Tibial artery (tissue), 4 donors: ENCODE results near the gene IL1RAP.

Experiments
- DNase-seq, 2 donors: peaks; one replicate each; pipeline ENCODE4 v3.0.0-alpha.2; 2019
- H3K27ac ChIP-seq, 2 donors: fragments of 200-600 bp; sonication (generic) in 1 of 2; 1 replicate in 1 of 2; 2 replicates in 1 of 2; pipeline ENCODE4 v1.5.1; 2018 to 2019; ENCODE audit warnings: mild to moderate bottlenecking in 1 of 2
- H3K27me3 ChIP-seq, 2 donors: fragments of 200-600 bp; sonication (generic) in 1 of 2; one replicate each; pipeline versions ENCODE4 v1.5.1 to v1.6.0; 2016 to 2019
- H3K36me3 ChIP-seq, 3 donors: fragments of 200-600 bp; sonication (generic) in 2 of 3; one replicate each; pipeline ENCODE4 v1.5.1; 2016 to 2019; ENCODE audit warnings: mild to moderate bottlenecking in 2 of 3
- H3K4me1 ChIP-seq, 4 donors: fragments of 200-600 bp; sonication (generic) in 2 of 4; 1 replicate in 3 of 4; 2 replicates in 1 of 4; pipeline ENCODE4 v1.5.1; 2016 to 2019
- H3K4me3 ChIP-seq, 2 donors: fragments of 200-600 bp; sonication (generic) in 1 of 2; 1 replicate in 1 of 2; 2 replicates in 1 of 2; pipeline ENCODE4 v1.5.1; 2018 to 2019; ENCODE audit warnings: mild to moderate bottlenecking in 2 of 2
- H3K9me3 ChIP-seq, 3 donors: fragments of 200-600 bp; sonication (generic) in 1 of 3; one replicate each; pipeline ENCODE4 v1.5.1; 2016 to 2019
- intact Hi-C: fragments of 100-400 bp; cut with DNase I; formaldehyde crosslinking; loops from one replicate; pipeline ENCODE4 v1.15.0; 2023; ENCODE audit warnings: low total_unique reads
- TF ChIP-seq, protein P1 (sequence below), 2 experiments: fragments of 200-600 bp in 1 of 2; fragments of 450-650 bp in 1 of 2; IDR thresholded peaks; one replicate each; pipeline ENCODE4 v1.5.1; 2017 to 2019; ENCODE audit warnings: antibody characterized with exemption in 2 of 2, mild to moderate bottlenecking in 1 of 2, moderate library complexity in 1 of 2

The IL1RAP gene

DNA sequence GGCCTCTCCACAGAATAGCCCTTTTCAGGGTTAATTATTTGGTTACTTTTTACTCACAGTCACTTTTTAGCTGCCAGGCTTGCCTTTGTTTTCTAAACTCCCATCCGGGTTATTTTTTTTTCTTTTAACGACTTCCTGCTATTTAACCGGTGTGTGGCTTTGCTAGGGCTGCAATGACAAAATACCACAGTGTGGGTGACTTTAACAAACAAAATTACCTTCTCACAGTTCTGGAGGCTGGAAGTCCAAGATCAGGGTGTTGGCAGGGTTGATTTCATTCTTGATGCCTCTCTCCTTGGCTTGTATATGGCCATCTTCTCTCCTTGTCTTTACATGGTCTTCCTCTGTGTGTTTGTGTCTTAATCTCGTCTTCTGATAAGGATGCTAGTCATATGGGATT is 91.5 kb downstream of the IL1RAP start:
- no peak for DNase-seq
- TF ChIP-seq, protein P1, sequence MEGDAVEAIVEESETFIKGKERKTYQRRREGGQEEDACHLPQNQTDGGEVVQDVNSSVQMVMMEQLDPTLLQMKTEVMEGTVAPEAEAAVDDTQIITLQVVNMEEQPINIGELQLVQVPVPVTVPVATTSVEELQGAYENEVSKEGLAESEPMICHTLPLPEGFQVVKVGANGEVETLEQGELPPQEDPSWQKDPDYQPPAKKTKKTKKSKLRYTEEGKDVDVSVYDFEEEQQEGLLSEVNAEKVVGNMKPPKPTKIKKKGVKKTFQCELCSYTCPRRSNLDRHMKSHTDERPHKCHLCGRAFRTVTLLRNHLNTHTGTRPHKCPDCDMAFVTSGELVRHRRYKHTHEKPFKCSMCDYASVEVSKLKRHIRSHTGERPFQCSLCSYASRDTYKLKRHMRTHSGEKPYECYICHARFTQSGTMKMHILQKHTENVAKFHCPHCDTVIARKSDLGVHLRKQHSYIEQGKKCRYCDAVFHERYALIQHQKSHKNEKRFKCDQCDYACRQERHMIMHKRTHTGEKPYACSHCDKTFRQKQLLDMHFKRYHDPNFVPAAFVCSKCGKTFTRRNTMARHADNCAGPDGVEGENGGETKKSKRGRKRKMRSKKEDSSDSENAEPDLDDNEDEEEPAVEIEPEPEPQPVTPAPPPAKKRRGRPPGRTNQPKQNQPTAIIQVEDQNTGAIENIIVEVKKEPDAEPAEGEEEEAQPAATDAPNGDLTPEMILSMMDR (IDR thresholded peaks at IDR 0.05), result no peak
- Histone ChIP-seq H3K9me3 (no peaks in the 10 kb centered on the region), H3K4me3 (no peak overlapping the region), H3K27ac (no peak overlapping the region), H3K27me3 (no peaks in the 10 kb centered on the region), H3K36me3 (peaks cover 5 to 13% (median 12%) of the 10 kb centered on the region in 3 donors), H3K4me1 (no peaks in the 10 kb centered on the region)
- intact Hi-C loops, result no loop called here

DNA sequence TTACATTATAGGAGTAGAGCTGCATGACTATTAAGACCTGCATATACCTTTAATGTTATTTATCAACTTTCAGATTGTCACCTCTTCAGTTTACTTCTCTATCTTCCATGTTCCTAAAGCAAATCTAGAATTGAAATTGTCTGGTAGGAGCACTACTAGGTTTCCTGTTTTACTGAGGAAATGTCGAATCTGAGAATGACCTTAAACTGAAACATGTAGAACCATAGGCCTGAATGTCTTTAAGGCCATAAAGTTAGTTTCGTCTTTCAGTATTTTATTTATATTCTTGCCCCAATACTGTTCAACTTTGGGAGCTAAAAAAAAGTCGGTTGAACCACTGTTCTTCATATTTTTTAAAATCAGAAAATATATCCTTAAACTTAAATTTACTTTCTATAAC is 92.7 kb downstream of the IL1RAP start:
- H3K36me3 ChIP-seq, result peaks cover 5 to 13% (median 12%) of the 10 kb centered on the region in 3 donors
- H3K9me3 ChIP-seq, result no peaks in the 10 kb centered on the region
- H3K4me1 ChIP-seq, result no peaks in the 10 kb centered on the region
- no peaks in the 10 kb centered on the region for H3K27me3 ChIP-seq
- H3K4me3 ChIP-seq, result no peak overlapping the region
- H3K27ac ChIP-seq, result no peak overlapping the region
- TF ChIP-seq, protein P1 (IDR thresholded peaks at IDR 0.05), result no peak
- intact Hi-C loops, result no loop called here
- no peak for DNase-seq

DNA sequence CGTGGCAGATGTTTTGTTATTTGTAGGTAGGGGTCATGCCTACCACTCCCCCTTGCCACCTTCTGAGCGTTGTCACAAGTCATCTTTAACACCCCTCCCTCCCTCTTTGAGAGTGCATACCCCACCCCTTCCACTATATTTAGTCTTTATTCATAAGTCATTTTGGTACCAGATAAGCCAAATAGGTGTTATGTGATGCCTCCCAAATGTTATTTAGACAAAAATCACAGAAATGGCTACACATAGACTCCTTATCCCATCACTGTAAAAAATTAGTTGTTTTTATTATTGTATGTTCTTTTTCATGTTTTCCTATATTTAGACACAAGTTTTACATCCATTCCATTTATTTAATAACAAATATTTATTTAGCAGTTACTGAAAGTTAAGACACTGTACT is 93.1 kb downstream of the IL1RAP start:
- DNase-seq, result no peak
- Histone ChIP-seq H3K27ac (no peak overlapping the region), H3K9me3 (no peaks in the 10 kb centered on the region), H3K27me3 (no peaks in the 10 kb centered on the region), H3K4me3 (no peak overlapping the region), H3K36me3 (peaks cover 5 to 13% (median 12%) of the 10 kb centered on the region in 3 donors), H3K4me1 (no peaks in the 10 kb centered on the region)
- intact Hi-C loops, result no loop called here
- TF ChIP-seq, protein P1 (IDR thresholded peaks at IDR 0.05), result no peak

DNA sequence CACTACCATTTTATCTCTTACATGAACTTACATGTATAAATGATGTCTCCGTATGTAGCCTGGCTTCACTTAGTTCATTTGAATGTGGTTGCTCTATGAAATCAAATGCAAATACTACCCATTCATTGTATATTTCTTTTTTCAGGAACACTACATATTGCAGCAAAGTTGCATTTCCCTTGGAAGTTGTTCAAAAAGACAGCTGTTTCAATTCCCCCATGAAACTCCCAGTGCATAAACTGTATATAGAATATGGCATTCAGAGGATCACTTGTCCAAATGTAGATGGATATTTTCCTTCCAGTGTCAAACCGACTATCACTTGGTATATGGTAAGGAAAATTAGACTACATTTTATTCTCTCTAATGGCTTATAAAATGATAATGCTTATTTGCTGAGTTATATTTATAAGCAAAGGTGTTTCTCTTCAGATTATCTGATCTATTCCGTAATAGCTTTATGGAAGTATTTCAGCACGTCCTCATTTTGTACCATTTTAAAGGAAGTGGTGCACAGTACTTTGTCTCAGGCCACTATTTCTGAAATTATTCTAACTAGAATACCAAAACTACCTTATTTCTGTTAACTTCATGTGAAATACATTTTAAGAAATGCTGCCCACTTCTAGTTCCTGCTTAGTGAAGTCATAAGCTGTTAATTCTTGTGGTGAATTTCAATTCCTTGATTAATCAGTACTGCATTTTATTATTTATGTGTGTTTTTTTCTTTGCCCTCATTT is 95.1 kb downstream of the IL1RAP start:
- intact Hi-C loops, result no loop called here
- Histone ChIP-seq H3K4me3 (no peak overlapping the region), H3K27me3 (no peaks in the 10 kb centered on the region), H3K36me3 (peaks cover 5 to 13% (median 12%) of the 10 kb centered on the region in 3 donors), H3K27ac (no peak overlapping the region), H3K9me3 (no peaks in the 10 kb centered on the region), H3K4me1 (no peaks in the 10 kb centered on the region)
- TF ChIP-seq, protein P1 (IDR thresholded peaks at IDR 0.05), result no peak
- DNase-seq, result no peak

DNA sequence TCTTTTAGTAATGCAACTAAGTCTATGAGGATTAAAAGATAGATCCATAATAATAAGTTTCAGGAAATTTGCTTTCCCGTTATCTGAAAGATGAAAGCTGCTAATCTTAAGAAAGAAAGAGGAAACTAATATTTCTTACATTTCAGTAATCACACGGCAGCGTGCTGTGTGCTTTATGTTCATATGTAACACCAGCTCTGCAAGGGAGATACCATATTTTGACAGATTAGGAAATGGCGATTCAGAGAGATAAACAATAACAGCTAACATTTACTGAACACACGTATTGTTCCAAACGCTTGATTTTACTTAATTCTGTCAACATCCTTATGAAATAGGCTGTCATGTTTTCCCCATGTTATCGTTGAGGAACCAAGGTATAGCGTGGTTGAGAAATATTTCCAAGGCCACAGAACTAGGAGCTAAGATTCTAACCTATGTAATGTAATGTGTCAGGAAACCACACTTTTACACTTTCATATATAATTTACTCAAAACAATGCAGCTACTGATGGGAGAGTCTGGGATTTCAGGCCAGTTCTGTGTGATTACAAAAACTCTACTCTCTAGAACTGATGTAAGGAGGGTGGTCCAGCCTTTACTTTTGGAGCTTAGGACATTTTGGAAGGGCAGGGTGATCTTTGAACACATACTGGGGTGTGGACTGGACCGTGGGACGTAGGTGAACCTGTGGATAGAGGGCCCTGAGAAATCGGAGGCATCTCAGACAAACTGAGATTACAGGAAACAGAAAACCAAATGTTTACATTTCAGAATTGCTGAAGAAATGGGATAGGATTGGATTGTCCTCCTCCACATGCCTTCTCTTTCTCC is 100.6 kb downstream of the IL1RAP start:
- Histone ChIP-seq H3K9me3 (no peaks in the 10 kb centered on the region), H3K4me3 (no peak overlapping the region), H3K27me3 (no peaks in the 10 kb centered on the region), H3K4me1 (no peaks in the 10 kb centered on the region), H3K27ac (no peak overlapping the region), H3K36me3 (no peaks in the 10 kb centered on the region)
- intact Hi-C loops, result loop anchor here (5.0 kb wide), 1 partner anchor 453 kb away; no protein-coding TSS in a partner anchor
- DNase-seq, result no peak
- TF ChIP-seq, protein P1 (IDR thresholded peaks at IDR 0.05), result no peak
